ENCODE results near the gene RFC2. TPM values are rescaled to one million over a fixed set of nuclear protein-coding genes. Genes with fewer than 3 reads are reported as not detected.

The RFC2 gene
- total and polyA plus RNA-seq, 2 of the 8 experiments (the other 6 are each of a cell fraction or from before 2014, with no cell fraction given): 52.9 to 85.4 TPM

DNA sequence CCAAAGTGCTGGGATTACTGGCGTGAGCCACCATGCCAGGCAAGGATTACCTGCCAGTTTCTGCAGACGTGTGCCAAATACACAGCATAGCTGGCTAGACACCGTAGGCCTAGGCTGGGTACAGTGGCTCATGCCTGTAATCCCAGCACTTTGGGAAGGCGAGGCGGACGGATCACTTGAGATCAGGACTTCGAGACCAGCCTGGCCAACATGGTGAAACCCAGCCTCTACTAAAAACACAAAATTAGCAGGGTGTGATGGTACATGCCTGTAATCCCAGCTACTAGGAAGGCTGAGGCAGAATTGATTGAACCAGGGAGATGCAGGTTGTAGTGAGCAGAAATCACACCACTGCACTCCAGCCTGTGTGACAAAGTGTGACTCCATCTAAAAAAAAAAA is 868 bp downstream of the RFC2 start:
- 91% methylated on average over 7 of the region's 7 CpGs; no CpG with 5 or more reads in 1 of the 2 experiments for WGBS, 2 experiments (ENCODE audit: extremely low coverage in 1 of 2, insufficient coverage in 1 of 2, insufficient read length in 1 of 2, insufficient replicate concordance in 2 of 2, low coverage in 1 of 2, low lambda C conversion rate in 2 of 2, missing lambda C conversion rate in 1 of 2)
- H2AFZ ChIP-seq (ENCODE audit: low read length): no peak overlapping the region
- H2AK5ac ChIP-seq (ENCODE audit: low read depth, low read length): 0 out of 2 replicates have a peak overlapping the region, but pooled peaks have one; percentile 19
- no peak overlapping the region for H2BK5ac ChIP-seq (ENCODE audit: low read depth, low read length)
- peak overlapping the region; percentile 79 to 97 (median 84) for H3K4me3 ChIP-seq (ENCODE audit: extremely low read depth in 1 of 4, insufficient read depth in 2 of 4, low read depth in 3 of 4, low read length in 4 of 4)
- H3K4ac ChIP-seq (replicated peaks; ENCODE audit: insufficient read length, low read depth, low read length): no peak overlapping the region
- FAIRE-seq (no peak), DNase-seq (ENCODE audit: low read depth in 1 of 2, low spot score in 2 of 2) (no peak)
- no peak overlapping the region for H3K14ac ChIP-seq (ENCODE audit: insufficient read length)
- POLR2A ChIA-PET (ENCODE audit: partially characterized antibody): interaction anchor here (0.7 to 1.9 kb wide), 5 partner anchors 11 to 30 kb away, joined by 3 to 7 read pairs (median 4); no protein-coding TSS in a partner anchor
- no peak overlapping the region for H2BK20ac ChIP-seq (ENCODE audit: low read length)
- no peaks in the 10 kb centered on the region for H3K27me3 ChIP-seq (replicated peaks in 1 of 4; ENCODE audit: control insufficient read depth in 3 of 4, extremely low read depth in 1 of 4, insufficient read depth in 3 of 4, low read length in 3 of 4)
- H3K36me3 ChIP-seq (ENCODE audit: control insufficient read depth in 2 of 4, insufficient read depth in 4 of 4, low read length in 3 of 4): peaks cover 19 to 37% (median 27%) of the 10 kb centered on the region in 4 experiments
- peaks cover 0 to 5% (median 3%) of the 10 kb centered on the region in 4 experiments; a peak in 4 of 7 replicates for H3K4me1 ChIP-seq (replicated peaks in 1 of 4; ENCODE audit: control insufficient read depth in 3 of 4, insufficient read depth in 4 of 4, low read length in 3 of 4)
- no peak overlapping the region for H2BK15ac ChIP-seq (ENCODE audit: low read length)
- CTCF ChIA-PET (ENCODE audit: partially characterized antibody): interaction anchor here (0.6 to 1.4 kb wide), 6 partner anchors 11 to 150 kb away, joined by 3 to 6 read pairs (median 3); no protein-coding TSS in a partner anchor
- peaks cover 2% of the 10 kb centered on the region; the same call in 1 of the 2 replicates for H3K79me1 ChIP-seq (ENCODE audit: low read depth, low read length)
- H3K23me2 ChIP-seq (ENCODE audit: low read depth, low read length): peaks cover 3% of the 10 kb centered on the region
- no peak overlapping the region for H2BK120ac ChIP-seq (replicated peaks; ENCODE audit: low read depth, low read length)
- no peak overlapping the region for H4K8ac ChIP-seq (ENCODE audit: extremely low read depth, insufficient read depth, low read length)
- no peak overlapping the region for H3K56ac ChIP-seq (replicated peaks; ENCODE audit: insufficient read length, low read depth, low read length)
- H3K9ac ChIP-seq (replicated peaks in 1 of 4; ENCODE audit: extremely low read depth in 1 of 4, low read depth in 3 of 4, low read length in 3 of 4): peak overlapping the region in 3 of 4 experiments; percentile 82 to 96 (median 93); a peak in 6 of 7 replicates
- H3K27ac ChIP-seq (ENCODE audit: low read depth, low read length): no peak overlapping the region
- H3K4me2 ChIP-seq (ENCODE audit: insufficient read depth in 1 of 2, low read depth in 2 of 2, low read length in 2 of 2): peak overlapping the region; percentile 63 to 84
- H4K20me1 ChIP-seq (replicated peaks in 1 of 2; ENCODE audit: control insufficient read depth in 1 of 2, insufficient read depth in 2 of 2, low read length in 2 of 2): peaks cover 0 to 3% of the 10 kb centered on the region in 2 experiments
- H3K9me3 ChIP-seq (ENCODE audit: insufficient read depth in 2 of 2, low read depth in 1 of 2, low read length in 1 of 2): no peaks in the 10 kb centered on the region
- H4K91ac ChIP-seq (replicated peaks; ENCODE audit: insufficient read length, low read length): no peak overlapping the region
- H3K79me2 ChIP-seq (ENCODE audit: control insufficient read depth in 1 of 2, insufficient read depth in 2 of 2, low read length in 2 of 2): peaks cover 3 to 26% of the 10 kb centered on the region in 2 experiments; a peak in 3 of 4 replicates
- H4K5ac ChIP-seq (ENCODE audit: insufficient read length, low read depth, low read length): no peak overlapping the region
- H2BK12ac ChIP-seq (ENCODE audit: low read depth, low read length): no peak overlapping the region
- no peak overlapping the region for H3K23ac ChIP-seq (ENCODE audit: insufficient read length)
- no peak overlapping the region for H3K18ac ChIP-seq (ENCODE audit: extremely low read depth, low read length)
- TF ChIP-seq POLR2A (IDR thresholded peaks at IDR 0.05; ENCODE audit: control extremely low read depth in 1 of 2, low read depth in 2 of 2, low read length in 2 of 2): no peak
- no peak for TF ChIP-seq GABPA (IDR thresholded peaks at IDR 0.05; ENCODE audit: borderline replicate concordance, insufficient read depth, low read length)
- no peak for TF ChIP-seq TEAD4 (IDR thresholded peaks at IDR 0.05; ENCODE audit: low read depth, low read length)
- TF ChIP-seq CREB1 (IDR thresholded peaks at IDR 0.05): no peak
- TF ChIP-seq PHF8 (conservative IDR thresholded peaks at IDR 0.05; ENCODE audit: low read depth, low read length): no peak
- no peak for TF ChIP-seq GTF2F1 (IDR thresholded peaks at IDR 0.05; ENCODE audit: borderline replicate concordance, low read depth, low read length)
- TF ChIP-seq EZH2 (IDR thresholded peaks at IDR 0.05; ENCODE audit: low read depth, low read length, severe bottlenecking): no peak
- no peak for TF ChIP-seq CBX8 (IDR thresholded peaks at IDR 0.05; ENCODE audit: borderline replicate concordance, low read depth, low read length)
- TF ChIP-seq, protein P1, sequence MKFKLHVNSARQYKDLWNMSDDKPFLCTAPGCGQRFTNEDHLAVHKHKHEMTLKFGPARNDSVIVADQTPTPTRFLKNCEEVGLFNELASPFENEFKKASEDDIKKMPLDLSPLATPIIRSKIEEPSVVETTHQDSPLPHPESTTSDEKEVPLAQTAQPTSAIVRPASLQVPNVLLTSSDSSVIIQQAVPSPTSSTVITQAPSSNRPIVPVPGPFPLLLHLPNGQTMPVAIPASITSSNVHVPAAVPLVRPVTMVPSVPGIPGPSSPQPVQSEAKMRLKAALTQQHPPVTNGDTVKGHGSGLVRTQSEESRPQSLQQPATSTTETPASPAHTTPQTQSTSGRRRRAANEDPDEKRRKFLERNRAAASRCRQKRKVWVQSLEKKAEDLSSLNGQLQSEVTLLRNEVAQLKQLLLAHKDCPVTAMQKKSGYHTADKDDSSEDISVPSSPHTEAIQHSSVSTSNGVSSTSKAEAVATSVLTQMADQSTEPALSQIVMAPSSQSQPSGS (IDR thresholded peaks at IDR 0.05; ENCODE audit: low read length): no peak
- no peak for TF ChIP-seq BACH1 (IDR thresholded peaks at IDR 0.05; ENCODE audit: low read length)
- no peak for TF ChIP-seq RBBP5 (IDR thresholded peaks at IDR 0.05; ENCODE audit: borderline replicate concordance, low read depth, low read length)

Measured in H1 (cell line).